ENCODE results near the gene MUC5B. TPM values are rescaled to one million over a fixed set of nuclear protein-coding genes. Genes with fewer than 3 reads are reported as not detected.

Gene MUC5B
- total and polyA plus RNA-seq, 3 donors from 2014 or later: 0.45 to 0.87 (median 0.50) TPM

- no peak for DNase-seq
- WGBS, 2 donors: 65 to 73% methylated on average over 15 of the region's 15 CpGs
- TF ChIP-seq POLR2A (IDR thresholded peaks at IDR 0.05): no peak
- TF ChIP-seq, protein P1, sequence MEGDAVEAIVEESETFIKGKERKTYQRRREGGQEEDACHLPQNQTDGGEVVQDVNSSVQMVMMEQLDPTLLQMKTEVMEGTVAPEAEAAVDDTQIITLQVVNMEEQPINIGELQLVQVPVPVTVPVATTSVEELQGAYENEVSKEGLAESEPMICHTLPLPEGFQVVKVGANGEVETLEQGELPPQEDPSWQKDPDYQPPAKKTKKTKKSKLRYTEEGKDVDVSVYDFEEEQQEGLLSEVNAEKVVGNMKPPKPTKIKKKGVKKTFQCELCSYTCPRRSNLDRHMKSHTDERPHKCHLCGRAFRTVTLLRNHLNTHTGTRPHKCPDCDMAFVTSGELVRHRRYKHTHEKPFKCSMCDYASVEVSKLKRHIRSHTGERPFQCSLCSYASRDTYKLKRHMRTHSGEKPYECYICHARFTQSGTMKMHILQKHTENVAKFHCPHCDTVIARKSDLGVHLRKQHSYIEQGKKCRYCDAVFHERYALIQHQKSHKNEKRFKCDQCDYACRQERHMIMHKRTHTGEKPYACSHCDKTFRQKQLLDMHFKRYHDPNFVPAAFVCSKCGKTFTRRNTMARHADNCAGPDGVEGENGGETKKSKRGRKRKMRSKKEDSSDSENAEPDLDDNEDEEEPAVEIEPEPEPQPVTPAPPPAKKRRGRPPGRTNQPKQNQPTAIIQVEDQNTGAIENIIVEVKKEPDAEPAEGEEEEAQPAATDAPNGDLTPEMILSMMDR (IDR thresholded peaks at IDR 0.05): no peak
- H3K27ac ChIP-seq: no peak overlapping the region
- H3K4me1 ChIP-seq: peaks cover 30% of the 10 kb centered on the region
- no peaks in the 10 kb centered on the region for H3K27me3 ChIP-seq
- H3K9me3 ChIP-seq: no peaks in the 10 kb centered on the region
- no peaks in the 10 kb centered on the region for H3K36me3 ChIP-seq (ENCODE audit: low read depth, missing control alignments)
- intact Hi-C loops (cut with DNase I; ENCODE audit: low total_unique reads): loop anchor here (10.0 kb wide), 1 partner anchor 74 kb away; the partner anchor contains the start of gene BRSK2
- no peak overlapping the region for H3K4me3 ChIP-seq
Measured at GRCh38 chr11:1310772-1311468, 88.1 kb downstream of the MUC5B start.

Small RNA genes lying within 50 kb of the gene (microRNA-seq; reads per million reads assigned to microRNA genes)
- gene MIR6744 (ENCODE audit: borderline number of aligned reads in 2 of 2, borderline replicate concordance in 1 of 2): 0 reads per million in 2 donors

Small RNA genes lying within 50 kb of the gene (small RNA-seq; reads per million reads assigned to genes)
- 0 reads per million in 2 donors for gene MIR6744

Other genes with a start within 250 kb of the MUC5B start
- gene MUC6, start 186.3 kb upstream of the MUC5B start, total RNA-seq: under 1 TPM; 0.16 to 0.19 TPM
- 1.5 TPM for gene MUC6, start 186.3 kb upstream of the MUC5B start, polyA plus RNA-seq (ENCODE audit: insufficient read depth, low read depth, low replicate concordance)
- gene MUC2, start 148.2 kb upstream of the MUC5B start, total RNA-seq: under 1 TPM; 0.47 to 0.93 TPM
- gene MUC2, start 148.2 kb upstream of the MUC5B start, polyA plus RNA-seq (ENCODE audit: insufficient read depth, low read depth, low replicate concordance): 0.41 TPM
- gene MUC5AC, start 65.1 kb upstream of the MUC5B start, total RNA-seq: under 1 TPM; 0.31 to 0.62 TPM
- 0.32 TPM for gene MUC5AC, start 65.1 kb upstream of the MUC5B start, polyA plus RNA-seq (ENCODE audit: insufficient read depth, low read depth, low replicate concordance)
- 100 to 1,000 TPM; 197 to 220 TPM for gene TOLLIP, start 86.6 kb downstream of the MUC5B start, total RNA-seq
- gene TOLLIP, start 86.6 kb downstream of the MUC5B start, polyA plus RNA-seq (ENCODE audit: insufficient read depth, low read depth, low replicate concordance): 185 TPM
- 10 to 100 TPM; 49.1 to 52.3 TPM for gene BRSK2, start 166.9 kb downstream of the MUC5B start, total RNA-seq
- gene BRSK2, start 166.9 kb downstream of the MUC5B start, polyA plus RNA-seq (ENCODE audit: insufficient read depth, low read depth, low replicate concordance): 24.7 TPM

Data from testis (tissue), 3 donors.